Fibroblast of the aortic adventitia (primary cell): ENCODE data around the gene SPATA2. TPM values are rescaled to one million over a fixed set of nuclear protein-coding genes. Genes with fewer than 3 reads are reported as not detected.

Experiments
- DNase-seq: peaks from one replicate; pipeline ENCODE4 v3.0.0-alpha.2; 2010; ENCODE audit warnings: low read depth
- H3K4me3 ChIP-seq: 2 replicates; pipeline ENCODE4 v1.5.1; 2011; ENCODE audit warnings: low read depth, mild to moderate bottlenecking, control low read depth, low read length, moderate library complexity
- total RNA-seq: library from RNA; depleted of rRNA; stranded (reverse); fragments of >200 nt; gene quantifications from 2 replicates; pipeline ENCODE4 v1.2.3, GENCODE V29; 2012; ENCODE audit warnings: low replicate concordance
- TF ChIP-seq, protein P1 (sequence below): IDR thresholded peaks from 2 replicates; pipeline ENCODE4 v1.5.1; 2011; ENCODE audit warnings: mild to moderate bottlenecking, low read length, control low read depth, inconsistent platforms; ENCODE audit not compliant: insufficient read depth

SPATA2 gene
- total RNA-seq, 1 donor: 3.4 TPM

DNA sequence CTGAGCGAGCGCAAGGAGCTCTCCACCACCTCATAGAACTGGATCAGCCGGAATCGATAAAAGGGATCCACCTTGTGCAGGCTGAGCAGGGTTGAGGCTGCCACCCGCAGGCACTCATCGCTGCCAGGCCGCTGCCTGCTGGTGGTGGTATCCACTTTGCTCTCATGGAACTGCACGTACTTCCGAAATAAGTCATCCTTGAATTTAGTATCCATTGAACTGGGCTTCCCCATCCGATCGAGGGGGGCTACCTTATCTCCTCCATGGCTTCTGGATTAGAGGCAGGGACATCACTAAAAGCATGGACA, 7.1 kb downstream of the SPATA2 start:
- H3K4me3 ChIP-seq: no peak overlapping the region
- DNase-seq: no peak
- TF ChIP-seq, protein P1, sequence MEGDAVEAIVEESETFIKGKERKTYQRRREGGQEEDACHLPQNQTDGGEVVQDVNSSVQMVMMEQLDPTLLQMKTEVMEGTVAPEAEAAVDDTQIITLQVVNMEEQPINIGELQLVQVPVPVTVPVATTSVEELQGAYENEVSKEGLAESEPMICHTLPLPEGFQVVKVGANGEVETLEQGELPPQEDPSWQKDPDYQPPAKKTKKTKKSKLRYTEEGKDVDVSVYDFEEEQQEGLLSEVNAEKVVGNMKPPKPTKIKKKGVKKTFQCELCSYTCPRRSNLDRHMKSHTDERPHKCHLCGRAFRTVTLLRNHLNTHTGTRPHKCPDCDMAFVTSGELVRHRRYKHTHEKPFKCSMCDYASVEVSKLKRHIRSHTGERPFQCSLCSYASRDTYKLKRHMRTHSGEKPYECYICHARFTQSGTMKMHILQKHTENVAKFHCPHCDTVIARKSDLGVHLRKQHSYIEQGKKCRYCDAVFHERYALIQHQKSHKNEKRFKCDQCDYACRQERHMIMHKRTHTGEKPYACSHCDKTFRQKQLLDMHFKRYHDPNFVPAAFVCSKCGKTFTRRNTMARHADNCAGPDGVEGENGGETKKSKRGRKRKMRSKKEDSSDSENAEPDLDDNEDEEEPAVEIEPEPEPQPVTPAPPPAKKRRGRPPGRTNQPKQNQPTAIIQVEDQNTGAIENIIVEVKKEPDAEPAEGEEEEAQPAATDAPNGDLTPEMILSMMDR: no peak

DNA sequence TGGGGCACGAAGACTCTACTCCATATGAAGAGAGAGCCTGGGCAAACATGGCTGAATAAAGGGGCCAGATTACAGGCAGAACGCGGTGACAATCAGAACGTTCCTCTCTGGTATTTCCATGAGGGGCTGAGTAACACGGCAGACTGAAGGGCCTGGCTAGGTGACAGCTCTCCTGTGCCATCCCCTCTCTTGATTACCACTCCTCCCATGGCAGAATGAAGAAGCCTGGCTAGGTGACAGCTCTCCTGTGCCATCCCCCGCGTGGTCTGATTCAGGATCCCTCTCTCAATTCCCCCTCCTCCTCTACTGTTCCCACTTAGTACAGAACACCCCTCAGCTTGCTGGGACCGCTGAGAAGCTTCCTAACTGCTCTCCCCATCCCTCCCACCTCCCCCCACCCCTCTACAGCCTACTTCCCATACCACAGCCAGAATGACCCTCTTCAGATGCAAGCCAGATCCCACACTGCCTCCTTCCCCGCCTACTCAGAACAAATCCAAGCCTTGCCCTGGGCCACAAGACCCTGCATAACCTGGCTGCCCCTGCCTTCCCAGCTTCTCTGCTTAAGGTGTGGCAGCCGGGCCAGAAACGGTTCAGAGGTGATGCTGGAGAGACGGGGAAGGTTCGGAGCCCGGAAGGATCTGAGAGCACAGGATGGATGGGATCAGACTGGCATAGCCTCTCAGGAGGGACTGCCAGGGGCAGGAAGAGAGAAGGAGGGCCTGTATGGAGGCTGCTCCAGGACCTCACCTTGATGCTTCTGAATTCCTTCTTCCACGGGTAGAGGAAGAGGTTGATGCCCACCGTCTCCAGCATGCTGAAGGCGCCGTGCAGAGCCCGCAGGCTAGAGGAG, 7.7 kb downstream of the SPATA2 start:
- H3K4me3 ChIP-seq: no peak overlapping the region
- no peak for DNase-seq
- TF ChIP-seq, protein P1: no peak

DNA sequence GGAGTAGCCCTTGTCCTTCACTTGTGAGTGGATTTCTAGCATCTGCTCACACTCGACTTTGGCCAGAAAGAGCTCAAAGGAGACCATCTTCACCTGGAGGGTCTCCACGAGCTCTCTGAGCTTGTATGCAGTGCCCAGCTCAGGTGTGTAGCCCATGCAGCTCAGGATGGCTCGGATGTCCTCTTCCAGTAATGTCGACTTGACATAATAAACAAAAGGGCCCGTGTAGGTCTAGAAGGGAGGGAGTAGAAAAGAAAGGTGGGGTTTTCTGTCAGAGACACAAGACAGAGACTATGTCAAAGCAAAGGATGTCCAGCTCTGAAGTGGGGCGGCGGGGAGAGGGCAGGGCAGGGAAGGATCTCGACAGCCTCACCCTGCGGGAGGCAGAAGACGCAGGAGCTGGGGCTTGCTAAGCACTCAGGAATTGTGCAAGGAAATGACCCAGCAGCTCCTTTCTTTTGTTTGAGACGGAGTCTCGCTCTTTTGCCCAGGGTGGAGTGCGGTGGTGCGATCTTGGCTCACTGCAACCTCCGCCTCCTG, 8.6 kb downstream of the SPATA2 start:
- no peak for DNase-seq
- H3K4me3 ChIP-seq: no peak overlapping the region
- TF ChIP-seq, protein P1: no peak

DNA sequence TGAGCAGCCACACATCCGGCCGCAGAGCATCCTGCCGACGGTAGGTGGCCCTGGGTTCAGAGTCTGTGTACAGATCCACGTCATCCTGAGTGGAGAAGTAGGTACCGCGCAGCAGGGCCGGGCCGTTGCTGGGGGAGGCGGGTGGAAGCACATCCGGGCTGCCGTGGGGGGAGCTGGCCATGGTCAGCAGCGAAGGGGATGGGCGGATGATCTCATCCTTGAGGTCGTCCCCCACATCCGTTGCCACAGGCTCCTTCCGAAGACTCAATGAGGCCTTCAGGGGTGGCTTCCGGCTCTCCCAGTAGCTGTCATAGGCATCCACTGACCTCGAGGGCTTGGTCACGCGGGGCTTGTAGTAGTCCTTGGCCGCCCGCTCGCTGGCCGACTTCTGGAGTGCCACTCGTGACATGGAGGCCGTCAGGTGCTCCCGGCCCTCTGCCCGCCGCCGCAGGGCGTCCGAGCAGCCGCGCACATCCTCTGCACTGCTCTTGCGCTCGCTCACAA, 9.2 kb downstream of the SPATA2 start:
- no peak overlapping the region for H3K4me3 ChIP-seq
- TF ChIP-seq, protein P1: no peak
- DNase-seq: no peak

DNA sequence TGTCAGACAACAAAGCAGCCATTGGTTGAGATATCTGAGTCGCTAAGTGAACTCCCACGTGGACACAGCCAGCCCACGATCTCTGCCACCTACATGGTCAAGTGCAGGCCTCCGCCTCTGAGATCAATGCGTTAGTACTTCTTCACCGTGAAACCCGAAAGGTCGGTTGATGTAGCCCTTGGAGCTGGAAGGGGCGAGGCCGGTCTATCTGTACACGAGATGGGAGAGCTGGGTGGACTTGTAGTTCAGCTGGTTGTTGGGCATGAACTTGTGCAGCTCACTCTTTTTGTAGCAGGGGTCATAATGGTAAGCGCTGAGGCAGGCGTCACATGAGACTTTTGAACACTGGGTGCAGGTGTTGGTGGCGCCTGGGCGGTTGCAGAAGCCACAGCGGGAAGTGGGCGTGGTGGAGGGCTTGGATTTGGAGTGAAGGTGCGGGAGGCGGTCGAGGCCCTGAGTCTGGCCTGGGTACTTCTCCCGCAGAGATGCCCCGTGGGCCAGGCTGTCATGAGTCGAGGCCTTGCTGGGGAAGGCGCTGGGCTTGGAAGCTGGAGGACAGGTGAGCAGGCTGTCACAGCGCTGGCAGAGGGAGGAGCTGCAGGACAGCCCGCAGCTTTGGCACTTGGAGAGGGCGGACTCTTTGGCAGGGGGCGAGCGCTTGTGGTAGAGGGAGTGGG, 9.8 kb downstream of the SPATA2 start:
- no peak for DNase-seq
- TF ChIP-seq, protein P1: no peak
- no peak overlapping the region for H3K4me3 ChIP-seq

DNA sequence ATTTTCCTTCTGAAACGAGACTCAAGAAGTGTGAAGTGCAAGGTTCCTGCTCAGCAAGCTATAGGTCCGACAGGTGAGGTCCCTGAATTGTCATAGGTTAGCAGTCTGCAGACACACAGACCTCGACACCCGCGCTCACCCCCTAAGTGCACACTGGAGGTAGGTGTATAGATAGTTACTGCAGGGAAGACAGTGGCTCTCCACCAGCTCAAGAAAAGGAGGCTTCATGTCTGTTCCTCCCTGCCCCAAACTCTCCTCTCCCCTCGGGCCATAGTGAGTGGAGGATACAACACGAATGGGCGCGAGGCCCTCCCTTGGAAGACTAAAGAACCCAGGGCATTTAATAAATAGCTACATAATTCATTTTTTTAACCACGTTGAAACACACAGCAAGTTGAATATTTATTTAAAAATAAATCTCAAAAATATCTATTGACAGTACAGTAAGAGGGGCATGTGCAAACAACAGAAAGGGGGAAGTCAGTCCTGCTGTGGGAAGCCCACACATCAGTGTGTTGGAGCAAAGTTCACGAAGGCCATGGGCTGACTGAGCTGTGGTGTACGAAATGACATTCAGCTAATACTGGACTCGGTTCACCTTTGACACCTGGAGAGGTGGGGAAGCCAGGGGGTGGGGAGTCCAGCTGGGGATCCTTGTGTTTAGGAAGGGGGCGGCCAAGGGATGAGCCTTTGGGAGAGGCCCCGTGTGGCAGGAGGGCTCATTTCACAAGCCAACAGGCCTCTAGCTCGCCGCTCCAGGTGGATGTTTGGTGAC, 10.7 kb downstream of the SPATA2 start:
- no peak for DNase-seq
- H3K4me3 ChIP-seq: no peak overlapping the region
- TF ChIP-seq, protein P1: no peak
